Stimulated activated naive CD4-positive, alpha-beta T cell treated with Interleukin-2 at 50 U/mL for 16 hours (primary cell): Measurements from ENCODE around the gene ITGAV.
"Not testable (repeated sequence)": the region's sequence is repeated elsewhere in the genome, so short reads cannot be mapped to it uniquely, and the experiment has no call there.

Experiments used
- DNase-seq: peaks from one replicate; lab custom pipeline; 2025; lab: John Stamatoyannopoulos, UW

The ITGAV gene

DNA sequence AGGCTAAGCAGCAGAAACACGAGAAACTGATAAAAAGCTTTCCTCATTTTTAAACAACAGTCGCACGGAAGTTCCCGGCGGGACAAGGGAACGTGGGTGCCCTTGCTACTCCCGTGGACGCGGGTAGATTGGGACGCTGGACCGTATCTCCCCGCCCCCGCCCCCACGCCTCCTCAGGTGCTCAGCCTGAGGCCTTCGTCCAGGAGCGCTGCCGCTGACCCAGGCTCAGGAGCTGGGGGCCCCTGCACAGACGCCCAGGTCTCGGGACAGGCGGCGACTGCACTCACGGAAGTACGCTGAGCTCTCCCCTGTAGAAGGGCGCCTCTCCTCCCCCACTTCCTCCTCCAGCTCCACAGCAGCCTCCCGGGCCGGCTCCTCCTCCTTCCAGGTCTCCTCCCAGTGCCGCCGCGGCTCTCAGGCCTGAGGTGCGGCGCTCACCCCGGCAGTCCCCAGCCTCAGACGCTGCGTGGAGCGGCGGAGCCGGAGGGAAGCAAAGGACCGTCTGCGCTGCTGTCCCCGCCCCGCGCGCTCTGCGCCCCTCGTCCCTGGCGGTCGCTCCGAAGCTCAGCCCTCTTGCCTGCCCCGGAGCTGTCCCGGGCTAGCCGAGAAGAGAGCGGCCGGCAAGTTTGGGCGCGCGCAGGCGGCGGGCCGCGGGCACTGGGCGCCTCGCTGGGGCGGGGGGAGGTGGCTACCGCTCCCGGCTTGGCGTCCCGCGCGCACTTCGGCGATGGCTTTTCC, at the start of gene ITGAV:
Gene ITGAV (plus strand): TSS at position 445 of the 738 bp plus-strand sequence. CDS start 283 bp downstream, at position 728.
- peak; percentile 81 for DNase-seq

DNA sequence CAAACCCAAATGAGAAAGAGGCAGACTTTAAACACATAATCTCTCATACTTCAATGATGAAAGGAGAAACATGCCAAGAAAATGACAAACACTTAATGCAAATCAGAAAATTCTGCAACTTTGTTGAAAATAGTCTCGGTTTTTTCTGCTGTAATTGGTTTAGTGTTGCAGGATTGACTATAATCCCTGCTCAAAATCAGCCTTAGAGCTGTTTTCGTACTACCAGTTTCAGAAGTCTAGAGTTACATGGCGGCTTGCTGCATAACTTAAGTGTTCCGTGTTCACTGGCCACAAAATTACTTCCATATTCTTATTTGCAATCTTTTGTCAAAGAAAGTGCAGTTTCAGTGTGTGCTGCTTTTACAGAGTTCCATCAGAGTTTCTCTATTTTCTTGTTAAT, 48.9 kb upstream of the ITGAV start:
- DNase-seq: no peak

DNA sequence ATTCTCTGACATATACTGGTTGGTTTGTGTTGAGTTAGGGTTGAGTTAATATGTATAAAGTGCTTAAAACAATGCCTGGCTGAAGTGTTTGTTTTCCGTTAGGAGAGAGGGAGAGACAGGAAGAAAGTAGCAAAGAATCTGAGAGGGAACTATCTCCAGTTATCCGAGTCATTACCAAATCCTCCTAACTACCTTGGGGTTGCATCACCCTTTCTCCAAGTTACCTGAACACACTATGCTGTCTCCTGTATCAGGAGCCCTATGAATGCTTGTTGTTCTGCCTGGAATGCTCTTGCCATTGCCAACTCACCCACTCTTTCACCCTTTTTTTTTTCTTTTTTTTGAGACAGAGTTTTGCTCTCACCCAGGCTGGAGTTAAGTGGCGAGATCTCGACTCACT, 47.9 kb upstream of the ITGAV start:
- DNase-seq: no peak

GRCh38 chr2:186543561-186544131, 46.2 kb upstream of the ITGAV start:
- no peak for DNase-seq

DNA sequence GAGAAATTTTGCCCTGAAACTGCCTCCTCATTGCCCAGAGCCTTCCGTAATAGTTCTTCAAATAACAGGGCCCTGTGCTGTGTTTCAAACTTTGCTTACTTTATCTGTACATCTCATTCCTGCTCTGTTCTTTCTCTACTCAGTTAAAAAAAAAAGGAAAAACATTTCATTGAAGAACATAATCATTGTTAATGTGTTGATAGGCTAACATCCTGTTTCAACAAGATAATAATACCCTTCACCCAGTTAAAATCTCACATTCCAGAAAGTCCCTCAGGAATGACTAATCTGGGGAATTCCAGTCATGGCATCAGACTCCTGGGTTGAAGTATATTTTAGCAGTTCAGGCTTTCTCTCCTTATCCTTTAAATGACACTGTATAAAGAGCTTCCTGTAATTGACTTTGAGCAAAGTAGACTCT, 45.6 kb upstream of the ITGAV start:
- DNase-seq: no peak

DNA sequence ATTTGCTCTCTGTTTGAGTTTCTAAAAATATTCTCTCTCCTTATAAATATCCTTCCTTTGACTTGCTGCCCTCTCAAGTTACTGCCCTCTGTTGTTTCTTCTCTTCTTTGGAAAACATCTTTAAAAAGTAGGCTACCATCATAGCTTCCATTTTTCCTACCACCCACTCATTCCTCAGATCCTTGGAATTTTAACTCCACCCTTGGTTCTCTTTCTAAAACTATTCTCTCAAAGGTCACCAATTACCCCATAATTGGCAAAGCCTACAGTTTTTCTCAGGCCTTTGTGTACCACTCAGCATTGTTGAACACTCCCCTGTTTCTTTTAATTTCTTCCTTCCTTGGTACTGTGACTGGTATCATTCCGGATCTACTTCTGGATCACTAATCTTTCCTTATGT, 43.0 kb upstream of the ITGAV start:
- DNase-seq: no peak

- no peak for DNase-seq
Observed at GRCh38 chr2:186551323-186552050, 38.4 kb upstream of the ITGAV start.

GRCh38 chr2:186554429-186554828, 35.4 kb upstream of the ITGAV start:
- DNase-seq: no peak

DNA sequence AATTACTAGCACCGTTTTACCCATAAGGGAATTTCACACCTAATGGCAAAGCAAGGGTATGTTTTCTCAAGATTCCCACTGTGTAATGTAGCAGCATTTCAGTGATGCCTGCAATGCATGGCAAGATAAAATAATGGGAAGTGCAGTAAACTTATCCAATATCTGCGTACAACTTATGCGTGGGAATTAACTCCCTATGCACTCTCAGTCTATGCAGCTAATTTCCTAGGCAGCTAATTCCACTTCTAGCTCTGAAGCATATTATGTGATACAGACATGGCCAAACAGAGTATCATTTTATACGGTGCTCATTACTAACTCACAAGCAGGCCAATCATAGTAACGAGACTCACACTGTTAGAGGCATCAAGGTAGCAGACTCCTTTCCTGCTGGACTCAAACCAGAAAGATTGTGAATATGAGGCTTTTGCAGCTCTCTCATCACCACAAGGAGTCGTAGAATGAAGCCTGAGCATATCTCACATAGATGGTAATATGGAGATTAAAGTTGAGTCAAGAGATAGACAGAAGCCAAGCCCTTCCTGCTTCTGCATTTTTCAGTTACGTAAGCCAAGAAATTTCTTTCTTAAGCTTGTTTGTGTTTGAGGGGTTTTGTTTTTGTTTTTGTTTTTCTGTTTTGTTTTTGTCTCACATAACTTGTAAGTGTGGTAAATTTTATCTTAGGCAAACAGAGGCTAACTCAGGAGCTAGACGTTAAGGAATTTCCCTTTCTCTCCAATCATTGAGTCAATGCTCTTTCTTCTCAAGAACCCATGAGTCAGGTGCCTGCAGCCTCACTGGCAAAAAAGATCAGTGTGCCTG, 34.8 kb upstream of the ITGAV start:
- DNase-seq: no peak

DNA sequence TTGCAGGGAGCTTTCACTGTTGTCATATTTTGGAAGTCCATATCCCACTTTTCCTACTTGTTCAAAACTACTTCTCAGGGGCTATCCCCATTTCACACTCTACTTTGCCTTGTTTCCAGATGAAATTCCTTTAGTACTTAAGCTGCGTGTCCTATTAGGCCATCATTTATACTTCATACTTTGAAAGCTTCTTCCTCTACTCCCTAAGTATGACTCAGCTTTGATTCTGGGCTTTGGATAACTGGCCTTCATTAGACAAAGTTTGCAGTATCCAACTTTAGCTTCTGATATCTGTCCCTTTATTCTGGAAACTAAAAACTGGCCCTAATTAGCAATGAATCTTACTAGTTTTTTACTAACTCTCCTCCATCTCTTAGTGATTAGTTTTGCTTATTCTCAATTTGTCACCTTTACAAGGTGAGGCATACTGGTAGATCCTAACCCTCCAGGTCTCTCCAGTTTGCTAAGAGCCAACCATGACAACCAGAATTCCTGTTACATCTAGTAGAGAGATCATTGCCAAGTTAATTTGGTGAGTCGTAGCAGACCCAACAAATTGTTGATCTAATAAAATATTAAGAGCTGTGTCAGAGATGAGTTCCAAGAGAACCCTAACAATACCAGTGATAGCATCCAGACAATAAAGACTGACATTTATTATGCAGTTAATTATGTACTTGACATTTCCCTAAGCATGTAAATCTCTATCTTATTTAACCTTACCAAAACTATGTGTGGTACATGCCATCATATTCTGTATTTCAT, 31.2 kb upstream of the ITGAV start:
- no peak for DNase-seq

GRCh38 chr2:186559370-186559769, 30.5 kb upstream of the ITGAV start:
- DNase-seq: no peak

- DNase-seq: no peak
Observed at GRCh38 chr2:186559848-186560247, 30.0 kb upstream of the ITGAV start.

DNA sequence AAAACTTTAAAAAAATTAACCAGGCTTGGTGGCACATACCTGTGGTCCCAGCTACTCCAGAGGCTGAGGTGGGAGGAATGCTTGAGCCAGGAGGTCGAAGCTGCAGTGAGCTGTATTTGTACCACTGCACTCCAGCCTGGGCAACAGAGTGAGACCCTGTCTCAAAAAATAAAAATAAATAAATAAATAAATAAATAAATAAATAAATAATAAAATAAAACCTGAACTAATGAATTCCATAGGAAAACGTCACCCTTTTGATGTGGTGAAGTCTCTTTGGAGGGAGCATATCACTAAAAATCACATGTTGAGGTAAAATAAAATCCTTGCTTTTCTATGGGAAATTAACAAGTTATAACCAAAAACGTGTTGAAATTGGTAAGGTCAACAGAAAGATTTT, 29.6 kb upstream of the ITGAV start:
- no peak for DNase-seq

DNA sequence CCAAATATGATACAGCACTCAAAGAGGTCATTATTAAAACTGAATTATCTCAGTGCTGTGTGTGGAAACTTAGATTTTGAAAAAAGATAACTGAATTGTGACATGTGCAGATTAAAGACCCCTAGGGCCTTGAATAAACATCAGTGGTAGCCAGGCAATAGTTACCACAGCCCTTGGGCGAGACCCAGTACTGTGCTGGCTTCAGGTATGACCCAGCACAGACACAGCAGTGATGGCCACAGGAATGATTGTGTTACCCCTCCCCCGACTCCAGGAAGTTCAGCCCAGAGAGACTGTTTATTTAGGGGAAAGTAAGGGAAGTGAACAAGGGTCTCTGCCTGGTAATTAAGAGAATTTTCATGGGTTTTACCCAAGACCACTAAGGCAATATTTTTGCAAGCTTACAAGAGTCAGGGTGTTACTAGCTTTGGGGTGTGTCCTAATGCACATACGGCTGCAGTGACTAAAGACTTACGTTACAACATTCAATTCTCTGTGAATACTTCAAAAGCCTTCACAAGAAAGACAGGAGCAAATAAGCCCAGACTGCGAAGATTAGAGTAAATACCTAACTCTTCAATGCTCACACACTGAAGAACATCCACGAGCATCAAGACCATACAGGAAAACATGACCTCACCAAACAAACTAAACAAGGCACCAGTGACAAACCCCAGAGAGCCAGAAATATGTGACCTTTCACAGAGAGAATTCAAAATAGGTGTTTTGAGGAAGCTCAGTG, 28.2 kb upstream of the ITGAV start:
- no peak for DNase-seq

DNA sequence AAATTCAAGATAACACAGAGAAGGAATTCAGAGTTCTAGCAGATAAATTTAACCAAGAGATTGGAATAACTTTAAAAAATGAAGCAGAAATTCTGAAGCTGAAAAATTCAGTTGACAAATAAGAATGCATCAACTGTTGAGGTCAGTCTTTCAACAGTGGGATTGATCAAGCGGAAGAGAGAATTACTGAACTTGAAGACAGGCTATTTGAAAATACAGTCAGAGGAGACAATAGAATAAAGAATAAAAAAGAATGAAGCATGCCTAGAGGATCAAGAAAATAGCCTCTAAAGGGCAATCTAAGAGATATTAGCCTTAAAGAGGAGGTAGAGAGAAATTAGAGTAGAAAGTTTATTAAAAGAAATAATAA, 27.7 kb upstream of the ITGAV start:
- DNase-seq: no peak

DNA sequence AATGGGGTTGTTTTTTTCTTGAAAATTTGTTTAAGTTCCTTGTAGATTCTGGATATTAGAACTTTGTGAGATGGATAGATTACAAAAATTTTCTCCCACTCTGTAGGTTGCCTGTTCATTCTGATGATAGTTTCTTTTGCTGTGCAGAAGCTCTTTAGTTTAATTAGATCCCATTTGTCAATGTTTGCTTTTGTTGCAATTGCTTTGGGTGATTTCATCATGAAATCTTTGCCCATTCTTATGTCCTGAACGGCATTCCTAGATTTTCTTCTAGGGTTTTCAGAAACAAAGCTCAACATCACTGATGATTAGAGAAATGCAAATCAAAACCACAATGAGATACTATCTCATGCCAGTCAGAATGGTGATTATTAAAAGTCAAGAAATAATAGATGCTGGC, 21.3 kb upstream of the ITGAV start:
- not testable (repeated sequence) for DNase-seq

GRCh38 chr2:186569127-186569526, 20.7 kb upstream of the ITGAV start:
- DNase-seq: not testable (repeated sequence)

- DNase-seq: no peak
Observed at GRCh38 chr2:186569897-186570296, 20.0 kb upstream of the ITGAV start.

DNA sequence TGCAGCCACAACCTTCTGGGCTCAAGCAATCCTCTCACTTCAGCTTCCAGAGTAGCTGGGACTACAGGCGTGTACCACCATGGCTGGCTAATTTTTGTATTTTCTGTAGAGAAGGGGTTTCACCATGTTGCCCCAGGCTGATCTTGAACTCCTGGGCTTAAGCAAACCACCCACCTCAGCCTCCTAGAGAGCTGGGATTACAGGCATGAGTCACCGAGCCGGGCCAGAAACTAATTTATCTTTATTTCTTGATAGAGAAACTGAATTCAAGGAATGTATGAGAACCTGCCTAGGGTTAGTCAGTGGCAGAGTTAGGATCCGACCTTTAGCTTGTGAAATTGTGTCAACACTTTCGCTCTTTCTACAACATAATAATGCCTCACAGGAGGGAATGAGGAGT, 19.3 kb upstream of the ITGAV start:
- no peak for DNase-seq

DNA sequence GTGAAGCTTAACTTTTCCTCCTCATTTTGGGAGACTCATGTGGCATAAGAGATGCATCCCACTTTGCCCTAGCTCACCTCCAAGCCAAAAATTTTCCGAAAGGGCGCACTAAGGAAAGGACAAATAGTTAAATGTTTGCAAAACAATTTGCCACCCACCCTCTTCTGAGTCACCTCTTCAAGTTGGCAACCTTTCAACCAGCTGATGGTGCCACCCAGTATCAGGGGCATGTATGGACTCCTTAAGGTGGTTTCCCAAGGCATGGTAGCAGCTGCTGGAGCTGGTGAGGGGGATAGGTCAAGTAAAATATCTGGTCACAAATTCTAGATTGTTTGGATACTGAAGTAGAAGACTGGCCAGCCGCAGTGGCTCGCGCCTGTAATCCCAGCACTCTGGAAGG, 17.2 kb upstream of the ITGAV start:
- DNase-seq: no peak

DNA sequence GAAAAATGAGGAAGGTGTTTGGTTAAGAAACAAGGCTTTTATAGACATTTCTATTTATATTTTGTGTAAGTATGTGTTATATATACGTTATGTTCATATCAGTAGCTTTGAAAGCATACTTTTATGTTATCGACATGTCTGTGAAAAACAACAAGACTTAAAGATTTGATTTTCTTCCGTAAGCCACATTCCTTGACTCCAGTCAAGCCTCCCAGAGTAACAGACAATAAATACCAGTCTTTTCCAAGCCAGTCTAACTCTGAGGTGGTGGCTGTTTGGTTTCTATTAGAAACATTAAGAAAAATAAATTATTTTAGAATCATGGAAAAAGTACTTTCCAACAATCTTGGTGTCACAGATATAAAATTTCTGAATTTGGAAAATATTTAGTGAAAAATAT, 16.3 kb upstream of the ITGAV start:
- DNase-seq: no peak
